GM08714 (cell line): ENCODE data around the gene ILK.

Experiments used
- H3K4me3 ChIP-seq: fragments of 200-500 bp; sonication (Bioruptor generic); 2 replicates; pipeline ENCODE4 v1.5.1; 2014; ENCODE audit warnings: mild to moderate bottlenecking, low read length, inconsistent platforms
- ZNF274 ChIP-seq: IDR thresholded peaks from 2 replicates; pipeline ENCODE4 v1.6.1; 2012; ENCODE audit warnings: mild to moderate bottlenecking, low read depth, low read length

The ILK gene

DNA sequence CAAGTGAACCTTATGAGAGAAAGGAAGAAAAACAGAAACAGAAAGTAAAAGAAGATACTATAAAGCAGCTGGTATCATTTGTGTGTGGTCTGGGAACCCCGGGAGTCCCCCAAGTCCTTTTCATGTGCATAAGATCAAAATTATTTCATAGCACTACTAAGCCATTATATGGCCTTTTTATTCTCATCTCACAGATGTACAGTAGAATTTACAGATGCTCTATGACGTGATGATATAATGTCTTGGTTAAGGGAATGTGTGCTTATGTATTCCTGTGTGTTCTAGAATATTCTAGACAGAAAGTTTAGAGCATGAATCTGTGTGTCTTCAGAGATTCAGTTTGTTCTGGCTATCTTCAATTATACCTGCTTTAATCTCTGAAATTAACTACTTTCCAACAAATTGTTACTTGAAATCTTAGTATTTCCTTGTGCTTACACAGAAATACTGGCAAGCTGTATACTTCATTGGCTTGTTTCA is 24.2 kb downstream of the ILK start:
- H3K4me3 ChIP-seq, result no peak overlapping the region
- no peak for TF ChIP-seq ZNF274

DNA sequence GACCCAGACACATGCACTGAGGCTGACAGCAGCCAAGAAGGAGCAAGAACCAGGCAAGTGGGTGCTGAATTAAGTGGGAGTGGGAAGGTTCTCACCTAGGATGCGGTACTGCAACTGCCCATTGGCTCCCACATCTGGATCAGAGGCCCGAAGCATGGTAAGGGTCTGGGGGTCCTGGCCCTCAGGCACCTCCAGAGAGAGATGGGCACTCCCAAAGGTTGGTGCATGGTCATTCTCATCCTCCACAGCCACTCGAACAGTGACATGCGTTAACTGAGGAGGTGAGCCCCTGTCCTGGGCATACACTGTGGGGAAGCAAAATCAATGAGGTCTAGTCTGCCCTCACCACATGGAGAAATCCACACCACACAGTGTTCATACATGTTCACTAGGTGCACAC is 25.0 kb downstream of the ILK start:
- no peak overlapping the region for H3K4me3 ChIP-seq
- TF ChIP-seq ZNF274, result no peak

DNA sequence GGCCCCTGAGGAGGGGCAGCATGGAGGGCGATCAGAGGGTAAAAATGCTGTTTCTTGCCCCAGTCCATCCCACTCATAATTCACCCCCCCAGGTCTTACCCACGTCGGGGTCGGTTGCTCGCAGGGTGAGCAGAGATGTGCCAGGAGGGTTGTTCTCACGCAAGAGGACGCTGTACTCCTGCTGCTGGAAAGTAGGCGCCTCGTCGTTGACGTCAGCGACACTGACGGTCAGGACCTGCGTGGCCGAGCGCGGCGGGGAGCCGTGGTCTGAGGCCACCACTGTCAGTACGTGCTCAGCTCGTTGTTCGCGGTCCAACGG is 26.0 kb downstream of the ILK start:
- no peak overlapping the region for H3K4me3 ChIP-seq
- TF ChIP-seq ZNF274, result no peak

- no peak overlapping the region for H3K4me3 ChIP-seq
- TF ChIP-seq ZNF274, result no peak
Measured at GRCh38 chr11:6629892-6630631, 26.5 kb downstream of the ILK start.

- H3K4me3 ChIP-seq, result no peak overlapping the region
- no peak for TF ChIP-seq ZNF274
Measured at GRCh38 chr11:6630632-6631291, 27.2 kb downstream of the ILK start.

- H3K4me3 ChIP-seq, result no peak overlapping the region
- TF ChIP-seq ZNF274, result no peak
Measured at GRCh38 chr11:6631361-6631890, 27.9 kb downstream of the ILK start.

DNA sequence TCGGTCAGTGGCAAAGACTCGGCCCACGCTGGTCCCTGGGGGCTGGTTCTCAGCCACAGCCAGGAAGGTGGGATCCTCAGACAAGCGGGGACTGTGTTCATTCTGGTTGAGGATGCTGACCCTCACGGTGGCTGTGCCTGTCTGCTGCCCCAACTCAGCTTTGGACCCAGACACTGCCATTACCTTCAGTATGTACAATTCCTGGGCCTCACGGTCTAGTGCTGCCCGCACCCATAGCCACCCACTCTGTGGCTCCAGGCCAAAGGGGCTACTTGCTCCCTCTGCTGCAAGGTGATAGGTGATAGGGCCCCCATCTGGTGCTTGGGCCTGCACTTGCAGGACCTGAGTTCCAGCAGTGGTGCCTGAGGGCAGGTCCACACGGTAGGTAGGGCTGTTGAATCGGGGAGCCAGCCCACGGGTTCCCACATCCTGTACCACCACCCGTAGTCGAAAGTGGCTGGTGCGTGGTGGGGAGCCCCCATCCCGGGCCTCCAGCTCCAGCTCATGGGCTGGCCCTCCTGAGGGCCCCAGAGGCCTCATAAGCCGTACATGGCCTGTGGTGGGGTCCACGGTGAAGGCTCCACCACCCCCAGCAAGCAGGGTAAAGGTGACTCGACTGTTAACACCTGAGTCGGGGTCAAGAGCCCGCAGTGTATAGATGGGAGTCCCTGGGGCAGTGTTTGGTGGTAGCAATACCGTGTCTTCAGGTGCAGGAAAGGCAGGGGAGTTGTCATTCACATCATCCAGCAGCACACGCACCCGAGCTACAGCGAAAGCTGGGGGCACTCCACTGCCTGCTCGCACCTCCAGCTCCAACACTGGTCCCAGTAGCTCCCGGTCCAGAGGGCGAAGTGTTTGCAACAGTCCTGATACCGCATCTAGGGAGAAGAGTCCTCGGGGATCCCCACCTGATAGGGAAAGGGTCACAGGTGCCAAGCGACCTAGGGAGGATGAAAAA is 28.8 kb downstream of the ILK start:
- H3K4me3 ChIP-seq, result no peak overlapping the region
- TF ChIP-seq ZNF274, result no peak

GRCh38 chr11:6633422-6634408 is 30.1 kb downstream of the ILK start:
- no peak overlapping the region for H3K4me3 ChIP-seq
- TF ChIP-seq ZNF274, result no peak

GRCh38 chr11:6634534-6634933 is 31.0 kb downstream of the ILK start:
- TF ChIP-seq ZNF274, result no peak
- no peak overlapping the region for H3K4me3 ChIP-seq

DNA sequence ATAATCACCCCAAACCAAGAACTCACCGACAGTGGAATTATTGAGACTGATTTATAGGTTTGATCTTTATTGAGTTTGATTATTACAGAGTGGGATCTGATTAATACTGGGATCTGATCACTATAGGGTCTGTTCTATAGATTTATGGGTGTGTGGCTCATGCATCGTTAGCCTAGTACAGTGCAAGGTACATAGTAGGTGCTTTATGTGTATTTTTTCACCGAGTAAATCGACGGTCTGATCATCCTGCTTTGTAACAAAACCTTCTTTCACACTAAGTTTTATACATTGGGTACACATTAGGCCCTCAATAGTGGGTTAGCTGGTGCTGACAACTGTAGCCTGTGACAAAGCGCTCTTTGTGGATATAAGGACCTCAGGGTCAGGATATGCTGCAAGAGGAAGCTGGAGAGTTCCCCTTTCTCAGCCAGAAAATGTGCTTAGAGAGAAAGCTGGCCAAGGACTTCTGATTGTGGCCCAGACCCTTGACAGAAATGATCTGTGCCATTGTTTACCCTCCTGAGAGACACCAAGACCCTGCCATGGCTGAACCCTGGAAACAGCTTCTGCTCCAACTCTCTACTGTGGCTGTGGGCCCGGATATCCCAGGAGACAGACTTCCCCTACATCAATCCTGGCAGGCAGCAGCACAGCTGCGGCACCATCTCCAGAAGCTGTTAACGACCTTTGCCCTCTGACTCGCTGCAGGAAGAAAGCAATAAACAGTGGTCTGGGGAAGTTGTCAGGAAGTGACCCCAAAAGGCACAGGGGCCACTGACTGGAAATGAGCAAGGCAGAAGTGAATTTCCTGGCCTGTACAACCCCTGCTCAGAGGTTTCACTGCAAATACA is 31.7 kb downstream of the ILK start:
- H3K4me3 ChIP-seq, result no peak overlapping the region
- no peak for TF ChIP-seq ZNF274

GRCh38 chr11:6636480-6636879 is 32.9 kb downstream of the ILK start:
- no peak for TF ChIP-seq ZNF274
- no peak overlapping the region for H3K4me3 ChIP-seq

GRCh38 chr11:6637871-6638270 is 34.3 kb downstream of the ILK start:
- no peak overlapping the region for H3K4me3 ChIP-seq
- no peak for TF ChIP-seq ZNF274
